Activated CD4-positive, alpha-beta T cell treated with anti-CD3 and anti-CD28 coated beads, Interleukin-2, amount 10 ng/mL, durations not matched to agents 7 days and 5 days (primary cell): ENCODE results near the gene CELF6. TPM values are rescaled to one million over a fixed set of nuclear protein-coding genes. Genes with fewer than 3 reads are reported as not detected.

Experiments used
- CTCF ChIA-PET: fragments of 350-600 bp; sonication (Branson Sonifier 250); formaldehyde crosslinking; loops from one replicate; lab custom pipeline; 2021; ENCODE audit warnings: antibody characterized with exemption; lab: Charles Lee
- POLR2A ChIA-PET: fragments of 350-600 bp; sonication (Branson Sonifier 250); formaldehyde crosslinking; loops from one replicate; lab custom pipeline; 2021; ENCODE audit warnings: antibody characterized with exemption; lab: Charles Lee
- DNase-seq: peaks from one replicate; pipeline ENCODE4 v3.0.0-alpha.2; 2020
- H3K27ac Mint-ChIP-seq: one replicate; pipeline ENCODE4 v1.8.0; 2021; ENCODE audit warnings: mild to moderate bottlenecking, moderate library complexity, mixed read lengths
- H3K27me3 Mint-ChIP-seq: one replicate; pipeline ENCODE4 v1.8.0; 2021; ENCODE audit warnings: mixed read lengths
- H3K36me3 Mint-ChIP-seq: one replicate; pipeline ENCODE4 v1.8.0; 2021; ENCODE audit warnings: low read depth, mixed read lengths
- H3K4me1 Mint-ChIP-seq: one replicate; pipeline ENCODE4 v1.8.0; 2021; ENCODE audit warnings: mixed read lengths
- H3K4me3 Mint-ChIP-seq: one replicate; pipeline ENCODE4 v1.8.0; 2021; ENCODE audit warnings: mild to moderate bottlenecking, moderate library complexity, mixed read lengths
- H3K9me3 Mint-ChIP-seq: one replicate; pipeline ENCODE4 v1.8.0; 2021; ENCODE audit warnings: mixed read lengths
- total RNA-seq, 2 experiments: library from RNA; stranded (reverse); gene quantifications; one replicate each; pipeline ENCODE4 v1.2.3, GENCODE V29; 2021

The CELF6 gene
- 1 to 10 TPM; 1.0 to 1.2 TPM for total RNA-seq

GRCh38 chr15:72319985-72320671 is at the start of gene CELF6:
CELF6 (minus strand) TSS chr15:72320157; CDS start chr15:72319874, 283 bp downstream.
- peak within 1 kb of the TSS; percentile 71 for H3K4me3 Mint-ChIP-seq
- ChIA-PET POLR2A (no interaction called here), CTCF (interaction anchor here (0.6 to 0.8 kb wide), 2 partner anchors 18 to 277 kb away, joined by 3 read pairs; no protein-coding TSS in a partner anchor)
- peaks cover 13% of the 10 kb centered on the region for H3K36me3 Mint-ChIP-seq
- H3K27me3 Mint-ChIP-seq = peaks cover 20% of the 10 kb centered on the region
- H3K4me1 Mint-ChIP-seq = peaks cover 21% of the 10 kb centered on the region
- H3K27ac Mint-ChIP-seq = peak within 1 kb of the TSS; percentile 38
- H3K9me3 Mint-ChIP-seq = peaks cover 3% of the 10 kb centered on the region
- DNase-seq = peak; percentile 75

GRCh38 chr15:72368899-72369298 is 48.9 kb upstream of the CELF6 start:
- CTCF ChIA-PET = interaction anchor here (1.0 kb wide), 1 partner anchor 23 kb away, joined by 3 read pairs; no protein-coding TSS in a partner anchor
- peaks cover 5% of the 10 kb centered on the region for H3K9me3 Mint-ChIP-seq

GRCh38 chr15:72368325-72368724 is 48.4 kb upstream of the CELF6 start:
- DNase-seq = no peak
- H3K36me3 Mint-ChIP-seq = peaks cover 27% of the 10 kb centered on the region
- H3K27ac Mint-ChIP-seq = no peak overlapping the region
- ChIA-PET CTCF (no interaction called here), POLR2A (no interaction called here)
- H3K27me3 Mint-ChIP-seq = no peaks in the 10 kb centered on the region
- peaks cover 5% of the 10 kb centered on the region for H3K9me3 Mint-ChIP-seq
- no peak overlapping the region for H3K4me3 Mint-ChIP-seq
- H3K4me1 Mint-ChIP-seq = peaks cover 32% of the 10 kb centered on the region

More at GRCh38 chr15:72368899-72369298, 48.9 kb upstream of the CELF6 start:
- Mint-ChIP-seq H3K27ac (no peak overlapping the region), H3K4me3 (no peak overlapping the region), H3K36me3 (peaks cover 26% of the 10 kb centered on the region), H3K27me3 (no peaks in the 10 kb centered on the region), H3K4me1 (peaks cover 36% of the 10 kb centered on the region)
- DNase-seq = no peak
- POLR2A ChIA-PET = no interaction called here

DNA sequence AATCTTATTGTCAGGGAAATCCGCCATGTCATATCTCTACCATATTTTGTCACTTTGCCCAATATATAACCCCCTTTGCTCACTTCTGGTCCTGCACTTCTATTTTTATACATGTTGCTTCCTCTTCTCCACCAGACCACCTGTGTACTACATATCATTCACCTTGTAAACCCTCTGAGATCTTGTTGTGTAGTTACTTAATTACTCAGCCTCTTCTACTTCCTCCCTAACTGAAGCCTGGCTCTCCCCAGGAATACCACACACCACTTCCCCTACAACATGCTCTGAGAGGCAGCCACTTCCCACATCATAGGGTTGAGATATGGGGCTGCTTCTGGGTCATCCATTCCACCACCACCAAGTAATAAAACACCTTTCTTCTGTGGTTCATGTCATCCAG is 45.9 kb upstream of the CELF6 start:
- peaks cover 5% of the 10 kb centered on the region for H3K9me3 Mint-ChIP-seq
- CTCF ChIA-PET = interaction anchor here (0.6 to 1.7 kb wide), 2 partner anchors 10 to 702 kb away, joined by 3 to 4 read pairs; partner anchors contain the start of gene HEXA
- H3K27me3 Mint-ChIP-seq = no peaks in the 10 kb centered on the region
- H3K27ac Mint-ChIP-seq = peak overlapping the region; percentile 0
- DNase-seq = peak; percentile 61
- H3K4me3 Mint-ChIP-seq = no peak overlapping the region
- POLR2A ChIA-PET = no interaction called here
- peaks cover 27% of the 10 kb centered on the region for H3K4me1 Mint-ChIP-seq
- peaks cover 25% of the 10 kb centered on the region for H3K36me3 Mint-ChIP-seq

DNA sequence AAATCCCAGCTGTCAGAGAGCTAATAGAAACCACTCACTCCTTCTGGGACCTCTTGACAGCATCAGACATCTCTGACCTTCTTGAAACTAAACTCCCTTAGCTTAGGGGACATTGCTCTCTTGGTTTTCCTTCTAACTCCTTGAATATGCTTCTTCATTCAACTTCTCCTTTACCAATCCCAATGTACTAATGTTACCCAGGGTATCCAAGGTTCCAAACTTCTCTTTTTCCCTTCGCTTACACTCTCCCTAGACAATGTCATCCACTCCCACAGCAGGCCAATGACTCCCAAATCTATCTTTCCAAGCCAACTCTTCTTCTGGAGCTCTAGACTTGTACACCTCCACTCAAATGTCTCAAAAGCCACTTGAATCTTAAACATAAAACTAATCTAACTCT is 41.2 kb upstream of the CELF6 start:
- POLR2A ChIA-PET = no interaction called here

GRCh38 chr15:72358650-72359171 is 38.8 kb upstream of the CELF6 start:
- peaks cover 4% of the 10 kb centered on the region for H3K36me3 Mint-ChIP-seq
- no peak for DNase-seq
- H3K4me3 Mint-ChIP-seq = no peak overlapping the region
- POLR2A ChIA-PET = no interaction called here
- CTCF ChIA-PET = interaction anchor here (1.4 kb wide), 1 partner anchor 9 kb away, joined by 3 read pairs; no protein-coding TSS in a partner anchor
- no peaks in the 10 kb centered on the region for H3K27me3 Mint-ChIP-seq
- H3K4me1 Mint-ChIP-seq = peaks cover 16% of the 10 kb centered on the region
- H3K9me3 Mint-ChIP-seq = no peaks in the 10 kb centered on the region
- H3K27ac Mint-ChIP-seq = no peak overlapping the region

More for the DNA sequence above, 41.2 kb upstream of the CELF6 start:
- Mint-ChIP-seq H3K4me3 (no peak overlapping the region), H3K4me1 (peaks cover 27% of the 10 kb centered on the region), H3K27ac (no peak overlapping the region), H3K36me3 (peaks cover 7% of the 10 kb centered on the region), H3K27me3 (no peaks in the 10 kb centered on the region), H3K9me3 (no peaks in the 10 kb centered on the region)
- no peak for DNase-seq
- CTCF ChIA-PET = interaction anchor here (1.8 kb wide), 1 partner anchor 14 kb away, joined by 9 read pairs; the partner anchor contains the start of gene HEXA

DNA sequence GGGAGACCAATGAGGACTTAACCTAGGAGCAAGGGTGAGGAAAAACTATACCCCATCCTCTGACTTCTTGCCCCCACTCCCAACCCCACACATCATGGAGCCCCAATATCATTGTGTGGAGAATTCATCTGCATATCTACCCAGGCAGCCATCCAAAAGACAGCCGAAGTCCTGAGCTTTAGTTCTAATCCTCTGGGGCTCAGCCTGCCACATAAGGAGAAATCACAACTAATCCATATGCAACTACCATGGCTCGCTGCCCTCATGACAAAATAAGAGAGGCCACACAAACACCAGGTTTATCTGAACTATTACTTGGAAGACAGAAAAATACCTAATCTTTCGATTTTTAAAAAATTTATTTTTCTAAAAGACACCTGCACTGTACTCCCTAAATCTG is 38.2 kb upstream of the CELF6 start:
- Mint-ChIP-seq H3K4me3 (no peak overlapping the region), H3K36me3 (peaks cover 6% of the 10 kb centered on the region), H3K4me1 (peaks cover 16% of the 10 kb centered on the region), H3K27me3 (no peaks in the 10 kb centered on the region), H3K27ac (no peak overlapping the region), H3K9me3 (no peaks in the 10 kb centered on the region)
- POLR2A ChIA-PET = no interaction called here
- no peak for DNase-seq
- CTCF ChIA-PET = interaction anchor here (1.4 kb wide), 1 partner anchor 9 kb away, joined by 3 read pairs; no protein-coding TSS in a partner anchor

DNA sequence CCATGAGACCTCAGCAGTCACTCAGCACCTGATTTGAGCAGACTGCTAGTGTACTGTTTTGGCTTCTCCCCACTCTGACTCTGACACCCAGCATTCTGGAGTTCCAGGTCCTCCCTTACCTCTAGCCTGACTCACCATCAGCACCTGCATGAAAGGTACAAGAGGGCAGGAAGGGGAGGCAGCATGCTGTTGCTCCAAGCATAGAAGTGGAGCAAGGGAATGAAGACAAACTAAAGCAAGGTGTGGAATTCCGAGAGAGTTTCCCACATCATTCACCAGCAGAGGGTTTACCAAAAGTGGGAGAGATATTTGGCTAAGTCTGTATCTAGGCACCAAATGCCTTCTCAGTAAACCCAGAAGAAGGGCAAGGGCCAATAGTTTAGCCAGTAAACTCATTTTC is 34.5 kb upstream of the CELF6 start:
- ChIA-PET POLR2A (no interaction called here), CTCF (interaction anchor here (1.5 kb wide), 1 partner anchor 8 kb away, joined by 5 read pairs; no protein-coding TSS in a partner anchor)
- Mint-ChIP-seq H3K9me3 (no peaks in the 10 kb centered on the region), H3K36me3 (peaks cover 20% of the 10 kb centered on the region), H3K27me3 (no peaks in the 10 kb centered on the region), H3K4me1 (peaks cover 16% of the 10 kb centered on the region), H3K27ac (no peak overlapping the region), H3K4me3 (no peak overlapping the region)
- DNase-seq = no peak

DNA sequence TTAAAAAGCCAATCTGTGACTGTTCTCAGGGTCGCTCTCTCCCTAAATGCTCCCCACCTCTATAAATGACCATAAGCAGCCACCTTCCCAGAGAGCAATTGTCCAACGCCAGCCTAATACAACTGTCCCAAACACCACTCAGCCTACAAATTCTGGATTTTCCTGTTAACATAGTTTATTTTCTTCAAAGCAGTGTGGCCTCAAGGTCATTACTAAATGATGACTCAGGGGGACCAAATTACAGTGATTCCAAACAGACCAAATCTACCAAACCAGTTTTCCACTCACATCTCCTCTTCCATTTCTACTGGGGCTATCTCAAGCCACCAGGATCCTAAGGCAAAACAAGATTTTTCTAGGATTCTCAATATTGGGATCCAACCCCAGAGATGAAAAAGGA is 33.3 kb upstream of the CELF6 start:
- peaks cover 30% of the 10 kb centered on the region for H3K36me3 Mint-ChIP-seq
- DNase-seq = no peak
- ChIA-PET POLR2A (no interaction called here), CTCF (interaction anchor here (0.6 kb wide), 1 partner anchor 101 kb away, joined by 4 read pairs; no protein-coding TSS in a partner anchor)
- H3K4me3 Mint-ChIP-seq = no peak overlapping the region
- peaks cover 8% of the 10 kb centered on the region for H3K4me1 Mint-ChIP-seq
- no peak overlapping the region for H3K27ac Mint-ChIP-seq
- no peaks in the 10 kb centered on the region for H3K27me3 Mint-ChIP-seq
- H3K9me3 Mint-ChIP-seq = no peaks in the 10 kb centered on the region

DNA sequence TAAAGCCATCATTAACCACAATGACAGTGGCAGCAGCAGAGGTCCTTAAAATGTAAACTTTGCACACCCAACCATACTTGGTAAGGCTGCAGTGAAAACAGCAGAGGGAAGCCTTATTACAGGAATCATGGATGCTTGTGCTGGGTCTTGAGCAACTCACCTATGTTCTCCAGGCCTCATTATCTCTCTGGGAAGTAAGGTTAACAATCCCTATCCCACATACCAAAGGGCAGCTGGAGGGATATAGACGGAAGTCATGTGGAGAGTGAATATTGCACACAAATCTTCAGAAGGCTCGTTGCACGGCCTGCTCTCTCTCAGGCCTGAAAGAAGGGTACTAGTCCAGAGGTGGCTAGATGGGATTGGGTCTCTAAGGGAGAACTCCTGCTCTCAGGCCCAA is 25.8 kb upstream of the CELF6 start:
- Mint-ChIP-seq H3K36me3 (peaks cover 19% of the 10 kb centered on the region), H3K4me1 (no peaks in the 10 kb centered on the region), H3K27me3 (no peaks in the 10 kb centered on the region), H3K9me3 (no peaks in the 10 kb centered on the region), H3K27ac (no peak overlapping the region), H3K4me3 (no peak overlapping the region)
- ChIA-PET CTCF (interaction anchor here (1.5 kb wide), 2 partner anchors 9 to 24 kb away, joined by 3 to 5 read pairs; no protein-coding TSS in a partner anchor), POLR2A (no interaction called here)
- no peak for DNase-seq

DNA sequence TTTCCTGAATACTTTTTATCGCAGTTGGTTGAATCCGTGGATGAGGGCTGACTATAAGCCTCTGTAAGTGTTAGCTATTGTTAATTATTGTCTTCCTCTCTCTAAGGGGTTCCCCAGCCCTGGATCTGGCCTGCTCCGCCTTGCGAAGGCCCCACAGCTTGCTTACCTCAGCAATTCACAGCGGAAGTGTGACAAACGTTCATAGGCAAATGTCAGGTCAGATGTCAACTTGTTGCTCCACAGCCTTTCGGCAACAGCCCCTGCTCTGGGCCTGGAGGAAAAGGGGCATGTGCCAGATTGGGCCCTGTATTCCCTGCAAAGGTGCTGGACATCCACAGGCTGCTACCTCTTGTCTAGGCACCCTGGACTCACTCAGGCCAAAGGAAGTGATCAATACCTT is 25.3 kb upstream of the CELF6 start:
- ChIA-PET CTCF (interaction anchor here (1.5 kb wide), 1 partner anchor 24 kb away, joined by 3 read pairs; no protein-coding TSS in a partner anchor), POLR2A (no interaction called here)
- Mint-ChIP-seq H3K27me3 (no peaks in the 10 kb centered on the region), H3K4me3 (no peak overlapping the region), H3K36me3 (peaks cover 16% of the 10 kb centered on the region), H3K27ac (no peak overlapping the region), H3K9me3 (no peaks in the 10 kb centered on the region), H3K4me1 (no peaks in the 10 kb centered on the region)
- no peak for DNase-seq

GRCh38 chr15:72344602-72345001 is 24.6 kb upstream of the CELF6 start:
- H3K27ac Mint-ChIP-seq = no peak overlapping the region
- H3K9me3 Mint-ChIP-seq = no peaks in the 10 kb centered on the region
- ChIA-PET POLR2A (no interaction called here), CTCF (no interaction called here)
- no peaks in the 10 kb centered on the region for H3K4me1 Mint-ChIP-seq
- no peak for DNase-seq
- H3K36me3 Mint-ChIP-seq = peaks cover 16% of the 10 kb centered on the region
- H3K27me3 Mint-ChIP-seq = no peaks in the 10 kb centered on the region
- H3K4me3 Mint-ChIP-seq = no peak overlapping the region

DNA sequence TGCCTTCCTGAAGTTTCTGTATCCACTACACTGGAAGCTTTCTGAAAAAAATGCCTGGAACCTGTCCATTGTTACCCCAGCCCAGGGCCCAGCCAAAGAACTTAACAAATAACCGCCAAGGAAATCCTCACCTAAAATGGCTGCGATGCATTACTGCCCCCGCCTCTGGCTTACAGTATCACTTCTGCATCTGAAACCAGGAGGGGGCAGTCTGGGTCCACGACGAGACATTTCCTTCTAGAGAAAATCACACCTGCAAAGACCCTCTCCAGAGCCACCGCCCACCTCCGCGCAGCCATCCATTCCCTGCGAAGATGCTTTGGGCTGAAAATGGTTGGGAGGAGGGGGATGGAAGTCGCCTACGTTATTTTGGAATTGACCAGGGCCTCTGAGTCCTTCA is 22.4 kb upstream of the CELF6 start:
- no peaks in the 10 kb centered on the region for H3K9me3 Mint-ChIP-seq
- H3K4me3 Mint-ChIP-seq = no peak overlapping the region
- ChIA-PET POLR2A (no interaction called here), CTCF (no interaction called here)
- no peaks in the 10 kb centered on the region for H3K4me1 Mint-ChIP-seq
- DNase-seq = peak; percentile 50
- H3K36me3 Mint-ChIP-seq = peaks cover 10% of the 10 kb centered on the region
- H3K27me3 Mint-ChIP-seq = no peaks in the 10 kb centered on the region
- H3K27ac Mint-ChIP-seq = no peak overlapping the region
